OCI-LY1 (cell line): Measurements from ENCODE around the gene KIR2DL3.

Source experiments
- EZH2 ChIP-seq: fragments of 200-600 bp; sonication (generic), shearing (Covaris generic); IDR thresholded peaks from 2 replicates; pipeline ENCODE4 v1.8.0; 2017; ENCODE audit warnings: borderline replicate concordance, mixed run types, mild to moderate bottlenecking, antibody characterized with exemption, low read length, moderate library complexity, mixed read lengths
- TF ChIP-seq, protein P1 (sequence below): fragments of 200-600 bp; sonication (generic), shearing (Covaris generic); IDR thresholded peaks from 2 replicates; pipeline ENCODE4 v1.5.1; 2017; ENCODE audit warnings: mild to moderate bottlenecking, antibody characterized with exemption, low read length, moderate library complexity, mixed read lengths

DNA sequence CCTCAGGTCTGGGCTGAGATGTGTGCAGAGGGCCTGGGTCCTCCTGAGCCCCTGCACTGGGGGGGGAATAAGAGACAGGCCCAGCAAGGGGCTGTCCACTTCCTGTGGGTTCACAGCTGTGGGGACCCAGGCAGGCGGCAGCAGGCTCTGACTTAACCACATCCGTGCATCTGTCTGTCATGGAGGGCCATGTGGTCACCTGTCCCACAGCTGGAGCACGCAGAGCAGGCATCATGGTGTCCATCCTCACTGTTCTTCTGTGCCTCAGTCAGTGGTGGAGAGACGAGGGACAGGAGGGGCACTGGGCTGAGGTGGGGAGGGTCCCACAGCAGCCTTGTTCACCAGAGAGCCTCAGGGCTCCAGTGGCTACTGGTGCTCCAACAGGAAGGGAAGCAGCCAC is 30.4 kb upstream of the KIR2DL3 start:
- TF ChIP-seq, protein P1, sequence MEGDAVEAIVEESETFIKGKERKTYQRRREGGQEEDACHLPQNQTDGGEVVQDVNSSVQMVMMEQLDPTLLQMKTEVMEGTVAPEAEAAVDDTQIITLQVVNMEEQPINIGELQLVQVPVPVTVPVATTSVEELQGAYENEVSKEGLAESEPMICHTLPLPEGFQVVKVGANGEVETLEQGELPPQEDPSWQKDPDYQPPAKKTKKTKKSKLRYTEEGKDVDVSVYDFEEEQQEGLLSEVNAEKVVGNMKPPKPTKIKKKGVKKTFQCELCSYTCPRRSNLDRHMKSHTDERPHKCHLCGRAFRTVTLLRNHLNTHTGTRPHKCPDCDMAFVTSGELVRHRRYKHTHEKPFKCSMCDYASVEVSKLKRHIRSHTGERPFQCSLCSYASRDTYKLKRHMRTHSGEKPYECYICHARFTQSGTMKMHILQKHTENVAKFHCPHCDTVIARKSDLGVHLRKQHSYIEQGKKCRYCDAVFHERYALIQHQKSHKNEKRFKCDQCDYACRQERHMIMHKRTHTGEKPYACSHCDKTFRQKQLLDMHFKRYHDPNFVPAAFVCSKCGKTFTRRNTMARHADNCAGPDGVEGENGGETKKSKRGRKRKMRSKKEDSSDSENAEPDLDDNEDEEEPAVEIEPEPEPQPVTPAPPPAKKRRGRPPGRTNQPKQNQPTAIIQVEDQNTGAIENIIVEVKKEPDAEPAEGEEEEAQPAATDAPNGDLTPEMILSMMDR = no peak
- TF ChIP-seq EZH2 = no peak
